K562 (cell line): ENCODE data around the gene RNF217. TPM values are rescaled to one million over a fixed set of nuclear protein-coding genes. Genes with fewer than 3 reads are reported as not detected.

Experiments
- CHD2 ChIP-seq: IDR thresholded peaks from 2 replicates; pipeline ENCODE4 v1.6.1; 2011; ENCODE audit warnings: low read depth, low read length
- GATAD2A ChIP-seq: fragments of 450-650 bp; IDR thresholded peaks from 2 replicates; pipeline ENCODE4 v1.6.1; 2017
- ILF3 ChIP-seq: fragments of 450-650 bp; IDR thresholded peaks from 2 replicates; pipeline ENCODE4 v1.6.1; 2018; ENCODE audit warnings: antibody characterized with exemption, mild to moderate bottlenecking, moderate library complexity, borderline replicate concordance
- JUN ChIP-seq, 2 experiments: sonication (generic) in 1 of 2; formaldehyde crosslinking in 1 of 2; IDR thresholded peaks; 2 replicates each; pipeline versions ENCODE4 v1.6.1 to v1.8.0; 2012 to 2022; ENCODE audit warnings: borderline replicate concordance in 2 of 2, mild to moderate bottlenecking in 2 of 2, improper control_type of control experiment in 1 of 2, low read depth in 1 of 2, low read length in 1 of 2, missing genetic modification reagents in 1 of 2
- MEIS2 ChIP-seq: fragments of 450-650 bp; IDR thresholded peaks from 2 replicates; pipeline ENCODE4 v1.6.1; 2014; ENCODE audit warnings: mild to moderate bottlenecking; ENCODE audit not compliant: partially characterized antibody
- PHB2 ChIP-seq: fragments of 450-650 bp; IDR thresholded peaks from 2 replicates; pipeline ENCODE4 v1.6.1; 2017; ENCODE audit warnings: low read depth
- PHF21A ChIP-seq: fragments of 450-650 bp; IDR thresholded peaks from 2 replicates; pipeline ENCODE4 v1.6.1; 2017; ENCODE audit warnings: low read depth, borderline replicate concordance
- SETDB1 ChIP-seq: IDR thresholded peaks from one replicate; pipeline ENCODE4 v1.6.1; 2012; ENCODE audit warnings: low read length, control low read depth, inconsistent platforms
- XRCC3 ChIP-seq: fragments of 450-650 bp; IDR thresholded peaks from 2 replicates; pipeline ENCODE4 v1.6.1; 2017; ENCODE audit warnings: mild to moderate bottlenecking, moderate library complexity
- ZNF134 ChIP-seq: fragments of 250-450 bp; sonication (Bioruptor Pico); conservative IDR thresholded peaks from 2 replicates; pipeline ENCODE4 v1.4.0; 2020
- ZNF23 ChIP-seq: fragments of 250-450 bp; sonication (Bioruptor Pico); IDR thresholded peaks from 2 replicates; pipeline ENCODE4 v1.4.0; 2020; ENCODE audit warnings: mild to moderate bottlenecking
- ZNF57 ChIP-seq: fragments of 450-650 bp; formaldehyde crosslinking; IDR thresholded peaks from 2 replicates; pipeline ENCODE4 v1.4.0; 2020; ENCODE audit warnings: mild to moderate bottlenecking, moderate library complexity
- polyA plus RNA-seq, 8 experiments: library from polyadenylated mRNA; depleted of rRNA in 4 of 8; stranded (reverse) in 5 of 8; unstranded in 3 of 8; fragments of >200 nt; fragmentation: Nextera tagmentation in 2 of 8; fragmentation: Illumina TruSeq in 1 of 8; extraction: Ambion mirVana in 2 of 8; extraction: Trizol in 1 of 8; gene quantifications; 2 replicates each; pipeline versions ENCODE4 v1.2.1 to v1.2.3, GENCODE V29; 2011 to 2014; ENCODE audit warnings: inconsistent platforms in 1 of 8, missing spikeins in 1 of 8
- total RNA-seq, 7 experiments: library from RNA; depleted of rRNA in 6 of 7; stranded (reverse); fragments of >200 nt in 6 of 7; fragmentation: Illumina TruSeq in 2 of 7; extraction: Trizol in 2 of 7; gene quantifications; 2 replicates each; pipeline versions ENCODE4 v1.2.1 to v1.2.3, GENCODE V29; 2011 to 2021; ENCODE audit warnings: low replicate concordance in 1 of 7
- TF ChIP-seq, protein P1 (sequence below), 2 experiments: fragments of 450-650 bp in 1 of 2; sonication (generic) in 1 of 2; formaldehyde crosslinking in 1 of 2; IDR thresholded peaks; 2 replicates each; pipeline versions ENCODE4 v1.7.1 to v1.9.0; 2016 to 2022; ENCODE audit warnings: inconsistent platforms in 1 of 2, mild to moderate bottlenecking in 1 of 2, missing genetic modification reagents in 1 of 2
- TF ChIP-seq, protein P2 (sequence below): fragments of 250-450 bp; sonication (Bioruptor Pico); IDR thresholded peaks from 2 replicates; pipeline ENCODE4 v1.5.0; 2021; ENCODE audit warnings: mild to moderate bottlenecking, moderate library complexity

Gene RNF217
- total and polyA plus RNA-seq, 9 of the 15 experiments (the other 6 are each of a cell fraction or from before 2014, with no cell fraction given), result 2.9 to 25.6 (median 12.0) TPM

- TF ChIP-seq, protein P1, sequence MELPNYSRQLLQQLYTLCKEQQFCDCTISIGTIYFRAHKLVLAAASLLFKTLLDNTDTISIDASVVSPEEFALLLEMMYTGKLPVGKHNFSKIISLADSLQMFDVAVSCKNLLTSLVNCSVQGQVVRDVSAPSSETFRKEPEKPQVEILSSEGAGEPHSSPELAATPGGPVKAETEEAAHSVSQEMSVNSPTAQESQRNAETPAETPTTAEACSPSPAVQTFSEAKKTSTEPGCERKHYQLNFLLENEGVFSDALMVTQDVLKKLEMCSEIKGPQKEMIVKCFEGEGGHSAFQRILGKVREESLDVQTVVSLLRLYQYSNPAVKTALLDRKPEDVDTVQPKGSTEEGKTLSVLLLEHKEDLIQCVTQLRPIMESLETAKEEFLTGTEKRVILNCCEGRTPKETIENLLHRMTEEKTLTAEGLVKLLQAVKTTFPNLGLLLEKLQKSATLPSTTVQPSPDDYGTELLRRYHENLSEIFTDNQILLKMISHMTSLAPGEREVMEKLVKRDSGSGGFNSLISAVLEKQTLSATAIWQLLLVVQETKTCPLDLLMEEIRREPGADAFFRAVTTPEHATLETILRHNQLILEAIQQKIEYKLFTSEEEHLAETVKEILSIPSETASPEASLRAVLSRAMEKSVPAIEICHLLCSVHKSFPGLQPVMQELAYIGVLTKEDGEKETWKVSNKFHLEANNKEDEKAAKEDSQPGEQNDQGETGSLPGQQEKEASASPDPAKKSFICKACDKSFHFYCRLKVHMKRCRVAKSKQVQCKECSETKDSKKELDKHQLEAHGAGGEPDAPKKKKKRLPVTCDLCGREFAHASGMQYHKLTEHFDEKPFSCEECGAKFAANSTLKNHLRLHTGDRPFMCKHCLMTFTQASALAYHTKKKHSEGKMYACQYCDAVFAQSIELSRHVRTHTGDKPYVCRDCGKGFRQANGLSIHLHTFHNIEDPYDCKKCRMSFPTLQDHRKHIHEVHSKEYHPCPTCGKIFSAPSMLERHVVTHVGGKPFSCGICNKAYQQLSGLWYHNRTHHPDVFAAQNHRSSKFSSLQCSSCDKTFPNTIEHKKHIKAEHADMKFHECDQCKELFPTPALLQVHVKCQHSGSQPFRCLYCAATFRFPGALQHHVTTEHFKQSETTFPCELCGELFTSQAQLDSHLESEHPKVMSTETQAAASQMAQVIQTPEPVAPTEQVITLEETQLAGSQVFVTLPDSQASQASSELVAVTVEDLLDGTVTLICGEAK (IDR thresholded peaks at IDR 0.05), result 0 out of 2 replicates have a peak, but pooled peaks have one; percentile 10
- TF ChIP-seq, protein P1 (CRISPR knock-in tag; IDR thresholded peaks at IDR 0.05), result no peak
- TF ChIP-seq MEIS2, result peak; percentile 17
- no peak for TF ChIP-seq ZNF134 (CRISPR knock-in tag)
- TF ChIP-seq PHF21A, result no peak
- no peak for TF ChIP-seq SETDB1
- TF ChIP-seq GATAD2A, result peak; percentile 96
- 0 out of 2 replicates have a peak, but pooled peaks have one; percentile 9 for TF ChIP-seq CHD2
- TF ChIP-seq ILF3, result no peak
- no peak for TF ChIP-seq ZNF57 (CRISPR knock-in tag)
- no peak for TF ChIP-seq PHB2
- peak; percentile 20; the same call in 1 of the 2 replicates for TF ChIP-seq JUN (IDR thresholded peaks at IDR 0.05; ENCODE audit: borderline replicate concordance, low read depth, low read length)
- no peak for TF ChIP-seq JUN (CRISPR knock-in tag; IDR thresholded peaks at IDR 0.05; ENCODE audit: borderline replicate concordance)
- TF ChIP-seq ZNF23, result no peak
- TF ChIP-seq, protein P2, sequence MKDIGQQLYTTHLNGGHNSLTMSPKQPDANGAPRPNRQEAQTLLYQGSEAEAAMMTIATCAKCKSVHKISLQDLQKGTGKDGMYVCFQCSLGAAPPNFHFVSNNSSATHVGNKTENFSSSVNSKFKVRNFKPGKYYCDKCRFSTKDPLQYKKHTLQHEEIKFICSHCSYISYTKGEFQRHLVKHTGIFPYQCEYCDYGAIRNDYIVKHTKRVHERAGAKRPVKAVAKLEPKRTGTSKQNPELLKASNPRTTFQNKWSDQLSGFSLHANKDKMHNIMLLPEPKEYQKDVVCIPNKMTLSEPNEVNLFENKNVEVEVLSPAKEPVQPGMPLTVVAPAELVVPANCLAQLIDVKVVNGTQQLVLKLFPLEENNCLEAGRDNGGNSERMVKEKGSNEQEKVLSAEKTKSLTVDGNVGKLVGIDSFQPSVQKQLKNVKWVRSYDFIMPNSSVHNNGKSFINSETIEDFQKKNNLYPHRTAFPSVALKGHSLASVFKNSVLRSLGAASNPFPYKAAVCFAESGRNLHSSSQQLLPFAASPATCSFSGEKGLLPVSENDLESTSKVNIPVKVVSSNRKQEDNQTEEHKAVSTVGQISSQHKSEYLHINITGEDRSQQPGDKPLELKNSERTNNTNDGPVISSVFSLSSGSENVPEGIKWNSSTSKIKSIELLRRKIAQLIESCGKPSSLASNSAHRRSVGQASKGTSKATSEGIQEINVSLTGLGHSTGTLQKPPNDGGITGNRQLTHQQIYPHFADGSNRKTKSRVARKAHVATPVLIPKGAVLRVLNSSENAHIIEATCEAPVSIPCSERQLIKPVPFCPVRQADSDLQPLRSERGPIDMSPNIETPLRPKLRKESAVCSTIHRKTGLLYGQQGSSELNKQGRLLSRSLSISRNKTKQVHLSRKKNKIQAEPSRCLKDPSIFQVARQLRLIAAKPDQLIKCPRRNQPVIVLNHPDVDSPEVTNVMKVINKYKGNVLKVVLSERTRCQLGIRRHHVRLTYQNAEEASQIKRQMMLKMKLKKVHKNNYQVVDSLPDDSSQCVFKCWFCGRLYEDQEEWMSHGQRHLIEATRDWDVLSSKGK, result no peak
- TF ChIP-seq XRCC3, result no peak
Measured at GRCh38 chr6:124961777-124962638, at the start of gene RNF217 (continued).
